Motor neuron (in vitro differentiated cells): Measurements from ENCODE around the gene HIKESHI. TPM values are rescaled to one million over a fixed set of nuclear protein-coding genes. Genes with fewer than 3 reads are reported as not detected.
A peak's percentile ranks its signal among the peaks of the same experiment; 100 is the strongest.

Experiments
- ATAC-seq, 8 experiments: fragments of 200-7000 bp; cut with Tn5 transposase; replicated peaks in 6 of 8; 2 replicates each; pipeline ENCODE4 v1.8.0; 2021; ENCODE audit warnings: mild to moderate bottlenecking in 8 of 8, moderate library complexity in 8 of 8
- H3K27ac ChIP-seq, 2 donors: fragments of 250-450 bp; sonication (Bioruptor Pico); 2 replicates each; pipeline ENCODE4 v1.9.0; 2021; ENCODE audit warnings: antibody characterized with exemption in 2 of 2, mild to moderate bottlenecking in 2 of 2, moderate library complexity in 1 of 2
- H3K4me1 ChIP-seq, 2 donors: fragments of 250-450 bp; sonication (Bioruptor Pico); replicated peaks in 1 of 2; 2 replicates each; pipeline ENCODE4 v1.6.1; 2021; ENCODE audit warnings: antibody characterized with exemption in 2 of 2, mild to moderate bottlenecking in 2 of 2, moderate library complexity in 1 of 2
- H3K4me3 ChIP-seq, 5 donors: fragments of 250-450 bp; sonication (Bioruptor Pico); 2 replicates each; pipeline ENCODE4 v1.9.0; 2021; ENCODE audit warnings: antibody characterized with exemption in 5 of 5, mild to moderate bottlenecking in 5 of 5, moderate library complexity in 4 of 5
- WGBS, 10 experiments: fragments of 450-650 bp; shearing (Covaris generic); methylation state at CpG; one replicate each; pipeline ENCODE4 v1.0.0; 2022; 5-methylcytosine and 5-hydroxymethylcytosine counted together
- in situ Hi-C, 9 experiments: fragments of 400-800 bp; cut with MboI; loops; one replicate each; pipeline ENCODE4 v1.15.0; 2021; ENCODE audit warnings: low sequenced_read_pairs in 9 of 9, low pct_unique_long_range_greater_than_20kb in 2 of 9; ENCODE audit not compliant: unreplicated experiment in 9 of 9
- total RNA-seq, 8 experiments: library from RNA; unstranded; fragments of 300-600 nt; gene quantifications; 2 replicates each; pipeline versions ENCODE4 v1.2.3 to v1.2.4, GENCODE V29; 2022

The HIKESHI gene
- total RNA-seq, 8 experiments from 2014 or later, result 39.0 to 74.1 (median 43.4) TPM

- 58 to 100% (median 90%) methylated on average over 1 to 7 of the region's 7 CpGs for WGBS, 10 experiments
- Histone ChIP-seq H3K27ac (no peak overlapping the region), H3K4me3 (no peak overlapping the region), H3K4me1 (peaks cover 0 to 5% of the 10 kb centered on the region in 2 donors)
- in situ Hi-C loops, result loop anchor here in 1 of 9 experiments (25.0 kb wide), 1 partner anchor 443 kb away; the partner anchor contains the start of gene PRSS23
- ATAC-seq, result peak in 2 of 8 experiments; percentile 36 to 48
Measured at GRCh38 chr11:86369668-86370067, 67.6 kb downstream of the HIKESHI start.

DNA sequence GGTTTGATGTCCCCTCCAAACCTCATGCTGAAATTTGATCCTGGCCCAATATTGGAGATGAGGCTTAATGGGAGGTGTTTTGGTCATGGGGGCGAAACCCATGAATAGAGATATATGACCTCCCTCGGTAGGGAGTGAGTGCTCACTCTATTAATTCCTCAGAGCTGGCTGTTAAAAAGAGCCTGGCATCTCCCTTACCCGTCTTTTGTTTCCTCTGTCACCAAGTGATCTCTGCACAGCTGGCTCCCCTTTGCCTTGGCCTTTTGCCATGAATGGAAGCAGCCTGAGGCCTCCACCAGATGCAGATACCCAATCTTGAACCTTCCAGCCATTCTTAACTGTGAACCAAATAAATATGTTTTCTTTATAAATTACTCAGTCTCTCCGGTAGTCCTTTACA lies 68.1 kb downstream of the HIKESHI start:
- peaks cover 0 to 8% of the 10 kb centered on the region in 2 donors for H3K4me1 ChIP-seq
- no peak for ATAC-seq
- WGBS, 10 experiments, result 72 to 100% (median 92%) methylated on average over 1 to 4 of the region's 4 CpGs; no CpG with 5 or more reads in 2 of the 10 experiments
- in situ Hi-C loops, result loop anchor here in 1 of 9 experiments (25.0 kb wide), 1 partner anchor 442 kb away; the partner anchor contains the start of gene PRSS23
- no peak overlapping the region for H3K27ac ChIP-seq
- H3K4me3 ChIP-seq, result no peak overlapping the region

DNA sequence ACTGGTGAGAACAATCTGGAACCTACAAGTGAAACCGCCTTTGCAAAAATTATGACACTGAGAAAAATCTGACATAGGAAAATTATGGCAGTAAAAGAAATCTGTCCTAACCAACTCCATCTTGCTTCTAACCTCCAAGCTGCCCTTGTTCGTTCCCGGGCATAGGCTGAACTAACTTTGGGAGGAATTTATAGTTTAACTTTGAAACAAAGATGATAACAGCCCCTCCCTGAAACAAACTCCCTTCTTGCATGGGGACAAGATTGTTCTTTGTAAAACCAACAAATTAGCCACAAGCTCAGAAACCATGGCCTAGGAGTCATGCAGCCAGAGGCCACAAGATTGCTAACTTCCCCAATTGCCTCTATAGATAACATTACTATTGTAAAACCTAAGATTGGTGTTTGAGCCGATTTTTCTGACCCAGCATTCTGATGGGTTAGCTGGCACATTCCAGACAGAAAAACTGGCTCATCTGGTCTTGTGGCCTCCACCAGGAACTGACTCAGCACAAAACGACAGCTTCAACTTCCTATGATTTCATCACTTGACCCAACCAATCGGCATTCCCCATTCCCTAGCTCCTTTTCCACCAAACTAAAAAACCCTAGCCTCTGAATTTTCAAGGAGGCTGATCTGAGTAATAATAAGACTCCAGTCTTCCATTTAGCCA lies 69.0 kb downstream of the HIKESHI start:
- 20 to 100% (median 87%) methylated on average over 2 to 6 of the region's 6 CpGs for WGBS, 10 experiments
- ATAC-seq, result no peak
- Histone ChIP-seq H3K4me3 (no peak overlapping the region), H3K27ac (no peak overlapping the region), H3K4me1 (peaks cover 0 to 8% of the 10 kb centered on the region in 2 donors)
- in situ Hi-C loops, result loop anchor here in 1 of 9 experiments (25.0 kb wide), 1 partner anchor 441 kb away; the partner anchor contains the start of gene PRSS23

DNA sequence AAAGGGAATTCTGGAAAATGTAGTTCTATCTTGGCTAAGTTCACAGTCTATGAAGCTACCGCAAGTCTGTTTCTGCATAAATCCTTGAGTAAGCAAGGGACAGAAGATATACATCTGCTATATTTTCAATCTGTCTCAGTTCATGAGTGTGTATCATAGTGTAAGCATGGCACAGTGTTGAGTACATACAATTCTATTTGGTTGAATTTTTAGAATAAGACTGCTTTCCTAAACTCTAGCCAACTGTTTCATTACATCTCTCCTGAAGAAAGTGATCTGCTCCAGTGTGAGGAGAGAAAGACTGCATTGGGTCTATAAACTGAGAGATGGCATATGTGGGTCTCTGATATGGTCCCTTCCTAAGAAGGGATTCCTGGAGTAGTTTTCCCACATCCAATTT lies 70.0 kb downstream of the HIKESHI start:
- in situ Hi-C loops, result loop anchor here in 1 of 9 experiments (25.0 kb wide), 1 partner anchor 440 kb away; the partner anchor contains the start of gene PRSS23
- H3K4me1 ChIP-seq, result peaks cover 0 to 8% of the 10 kb centered on the region in 2 donors
- no peak for ATAC-seq
- no peak overlapping the region for H3K4me3 ChIP-seq
- H3K27ac ChIP-seq, result no peak overlapping the region
- WGBS, 10 experiments, result 100% methylated on average over 1 of the region's 1 CpG; no CpG with 5 or more reads in 6 of the 10 experiments

- Histone ChIP-seq H3K4me3 (no peak overlapping the region), H3K27ac (no peak overlapping the region), H3K4me1 (peaks cover 0 to 8% of the 10 kb centered on the region in 2 donors)
- in situ Hi-C loops, result loop anchor here in 1 of 9 experiments (25.0 kb wide), 1 partner anchor 440 kb away; the partner anchor contains the start of gene PRSS23
- no peak for ATAC-seq
Measured at GRCh38 chr11:86372586-86372985, 70.5 kb downstream of the HIKESHI start.

DNA sequence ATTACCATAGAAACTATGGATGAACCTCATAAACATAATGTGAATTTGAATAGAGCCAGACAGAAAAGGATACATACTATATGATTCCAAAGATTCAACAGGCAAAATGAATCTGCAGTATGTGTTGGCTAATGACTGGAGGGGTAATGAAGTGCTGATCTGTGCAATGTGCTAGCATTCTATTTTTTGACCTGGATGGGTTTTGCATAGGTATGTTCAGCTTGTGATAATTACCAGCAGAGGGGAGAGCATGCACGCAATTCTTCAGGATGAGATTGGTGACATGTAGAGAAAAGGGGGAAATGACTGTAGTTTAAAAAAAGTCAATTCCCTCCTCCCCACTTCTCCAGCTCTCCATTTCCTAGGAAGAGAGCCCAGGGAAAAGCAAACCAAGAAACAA lies 72.0 kb downstream of the HIKESHI start:
- peak in 6 of 8 experiments; percentile 16 to 85 (median 49) for ATAC-seq
- WGBS, 10 experiments, result 27 to 75% (median 60%) methylated on average over 1 of the region's 1 CpG; no CpG with 5 or more reads in 3 of the 10 experiments
- peak overlapping the region in 1 of 5 donors; percentile 32 for H3K4me3 ChIP-seq
- no peak overlapping the region for H3K27ac ChIP-seq
- in situ Hi-C loops, result loop anchor here in 1 of 9 experiments (25.0 kb wide), 1 partner anchor 438 kb away; the partner anchor contains the start of gene PRSS23
- H3K4me1 ChIP-seq, result peaks cover 0 to 11% of the 10 kb centered on the region in 2 donors

DNA sequence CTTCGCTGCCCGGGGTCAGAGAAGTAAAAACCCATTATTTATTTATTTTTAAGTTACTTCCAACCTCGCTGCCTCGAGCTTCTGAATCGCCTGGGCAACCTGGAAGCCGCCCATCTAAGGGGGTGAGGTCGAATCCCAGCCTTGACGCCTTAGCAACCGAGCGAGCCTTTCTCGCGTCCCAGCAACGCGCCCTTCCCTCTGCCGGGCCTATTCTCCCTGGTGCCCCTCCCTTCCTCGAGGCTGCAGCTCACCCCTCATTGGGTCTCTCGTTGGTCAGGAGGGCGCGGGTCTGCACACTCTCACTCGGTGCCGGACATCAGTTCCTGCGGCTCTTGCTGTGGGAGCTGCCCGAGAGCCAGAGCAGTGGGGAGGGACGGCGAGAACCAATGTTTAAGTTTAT lies 72.5 kb downstream of the HIKESHI start, which contains the start of gene CCDC81:
Gene CCDC81, plus strand, starts transcription at position 302 of the 400 bp plus-strand sequence. CDS start 277 bp downstream, outside the sequence.
- Histone ChIP-seq H3K27ac (no peak within 1 kb of the TSS), H3K4me3 (peak within 1 kb of the TSS in 2 of 5 donors; percentile 3 to 32), H3K4me1 (peaks cover 0 to 11% of the 10 kb centered on the region in 2 donors)
- in situ Hi-C loops, result loop anchor here in 1 of 9 experiments (25.0 kb wide), 1 partner anchor 438 kb away; the partner anchor contains the start of gene PRSS23
- peak; percentile 72 to 99 (median 87) for ATAC-seq
- WGBS, 10 experiments, result 0 to 56% (median 17%) methylated on average over 2 to 17 of the region's 25 CpGs; no CpG with 5 or more reads in 2 of the 10 experiments

DNA sequence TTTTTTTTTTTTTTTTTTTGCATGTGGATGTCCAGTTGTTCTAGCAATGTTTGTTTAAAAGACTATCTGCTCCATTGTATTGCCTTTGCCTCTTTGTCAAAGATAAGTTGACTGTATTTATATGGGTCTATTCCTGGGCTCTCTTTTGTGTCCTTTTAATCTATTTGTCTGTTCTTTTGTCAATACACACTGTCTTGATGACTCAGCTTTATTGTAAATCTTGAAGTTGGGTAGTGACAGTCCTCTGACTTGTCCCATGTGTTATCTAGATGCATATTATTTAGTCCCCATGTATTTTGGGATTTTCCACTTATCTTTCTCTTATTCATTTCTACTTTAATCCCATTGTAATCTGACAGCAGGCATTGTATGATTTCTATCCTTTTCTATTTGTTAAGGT lies 75.9 kb downstream of the HIKESHI start:
- peaks cover 0 to 11% of the 10 kb centered on the region in 2 donors for H3K4me1 ChIP-seq
- ATAC-seq, result no peak
- no peak overlapping the region for H3K4me3 ChIP-seq
- in situ Hi-C loops, result no loop called here
- no peak overlapping the region for H3K27ac ChIP-seq

- Histone ChIP-seq H3K4me3 (no peak overlapping the region), H3K27ac (no peak overlapping the region), H3K4me1 (peaks cover 0 to 3% of the 10 kb centered on the region in 2 donors)
- WGBS, 10 experiments, result 59 to 100% (median 89%) methylated on average over 1 to 2 of the region's 2 CpGs; no CpG with 5 or more reads in 1 of the 10 experiments
- in situ Hi-C loops, result no loop called here
- no peak for ATAC-seq
Measured at GRCh38 chr11:86380295-86381059, 78.4 kb downstream of the HIKESHI start.

DNA sequence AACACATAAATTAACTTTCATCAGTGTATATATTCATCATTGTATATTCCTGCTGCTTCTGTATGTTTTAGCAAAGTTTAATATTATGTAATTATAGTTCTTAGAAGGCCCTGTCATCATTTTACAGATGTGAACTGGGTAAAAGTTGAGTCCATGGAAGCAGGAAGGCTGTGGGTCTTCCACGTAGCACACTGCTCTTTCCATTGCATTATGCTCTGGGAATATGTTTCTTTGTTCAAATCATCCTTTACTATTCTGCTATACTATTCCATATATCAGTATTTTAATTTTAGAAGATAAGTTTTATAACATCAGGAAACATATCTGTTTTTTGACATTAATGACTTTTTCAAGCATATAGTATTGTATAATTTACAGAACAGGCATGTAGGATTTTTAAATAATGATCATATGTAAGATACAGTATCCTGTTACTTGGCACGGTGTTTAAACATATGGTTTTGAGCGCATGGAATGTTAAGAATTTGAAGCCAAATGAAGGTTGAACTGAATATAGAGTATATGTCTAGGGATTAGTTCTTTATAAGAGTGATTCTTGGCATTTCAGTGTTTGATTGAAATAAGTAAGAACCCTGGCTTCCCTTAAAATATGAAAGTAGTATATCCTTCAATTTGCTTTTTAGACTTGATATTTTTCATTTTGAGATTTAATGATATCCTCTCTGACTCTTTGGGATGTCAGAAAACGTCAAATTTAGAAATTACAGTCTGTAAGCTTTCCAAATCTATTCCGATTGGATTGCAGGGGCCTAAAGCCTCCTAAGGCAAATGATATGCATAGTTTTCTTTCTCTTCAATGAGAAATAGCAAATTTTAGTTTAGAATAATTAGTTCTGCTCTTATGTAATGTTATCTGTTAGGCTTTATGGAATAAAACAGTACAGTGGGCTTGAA lies 81.3 kb downstream of the HIKESHI start:
- WGBS, 10 experiments, result 0 to 97% (median 83%) methylated on average over 2 to 5 of the region's 5 CpGs
- ATAC-seq, result peak in 1 of 8 experiments; percentile 76
- H3K4me3 ChIP-seq, result no peak overlapping the region
- H3K27ac ChIP-seq, result no peak overlapping the region
- peaks cover 0 to 13% of the 10 kb centered on the region in 2 donors for H3K4me1 ChIP-seq
- in situ Hi-C loops, result no loop called here

DNA sequence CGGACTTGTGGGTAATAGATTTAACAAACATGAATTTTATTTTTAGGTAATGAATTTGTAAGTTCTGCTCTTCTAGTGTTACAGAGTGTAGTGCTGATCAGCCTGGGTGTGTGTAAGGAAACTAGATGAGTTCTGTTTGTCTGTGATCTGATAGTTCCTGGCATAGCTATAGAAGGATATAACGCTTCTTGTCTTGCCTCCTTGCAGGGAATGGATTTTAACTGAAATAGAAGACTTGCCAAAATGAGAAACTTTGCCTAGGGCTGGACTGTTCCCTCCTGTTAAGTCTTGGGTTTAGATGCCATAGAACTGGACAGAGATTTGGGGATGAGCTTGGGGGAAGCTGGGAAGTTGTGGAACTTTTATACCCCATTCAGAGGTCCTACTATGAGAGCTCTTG lies 84.2 kb downstream of the HIKESHI start:
- ATAC-seq, result no peak
- H3K4me3 ChIP-seq, result no peak overlapping the region
- WGBS, 10 experiments, result 83 to 100% (median 100%) methylated on average over 1 to 2 of the region's 2 CpGs; no CpG with 5 or more reads in 1 of the 10 experiments
- in situ Hi-C loops, result no loop called here
- H3K27ac ChIP-seq, result no peak overlapping the region
- peaks cover 0 to 14% of the 10 kb centered on the region in 2 donors for H3K4me1 ChIP-seq

DNA sequence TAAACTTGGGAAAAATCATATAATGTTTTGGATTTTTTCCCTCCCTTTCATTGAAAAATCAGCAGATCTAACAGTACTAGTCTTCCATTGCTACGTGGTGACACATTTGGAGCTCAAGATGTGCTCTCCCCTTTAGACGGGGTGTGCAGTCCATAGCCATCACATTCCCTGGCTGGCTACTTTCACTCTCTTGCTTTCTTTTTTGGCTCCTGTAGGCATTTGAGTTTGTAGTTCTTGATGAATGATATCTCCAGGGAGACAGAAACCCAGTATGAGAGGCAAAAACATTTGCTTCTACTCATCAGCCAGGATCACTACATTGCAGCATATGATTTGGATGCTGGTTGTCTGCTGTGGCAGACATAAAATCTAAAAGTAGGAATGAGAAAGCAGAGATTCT lies 84.7 kb downstream of the HIKESHI start:
- in situ Hi-C loops, result no loop called here
- 25 to 93% (median 76%) methylated on average over 1 to 2 of the region's 2 CpGs; no CpG with 5 or more reads in 6 of the 10 experiments for WGBS, 10 experiments
- Histone ChIP-seq H3K27ac (no peak overlapping the region), H3K4me3 (no peak overlapping the region), H3K4me1 (peaks cover 0 to 14% of the 10 kb centered on the region in 2 donors)
- ATAC-seq, result peak in 2 of 8 experiments; percentile 24 to 83
